ENCODE results near the gene ZDHHC19.

ZDHHC19 gene

DNA sequence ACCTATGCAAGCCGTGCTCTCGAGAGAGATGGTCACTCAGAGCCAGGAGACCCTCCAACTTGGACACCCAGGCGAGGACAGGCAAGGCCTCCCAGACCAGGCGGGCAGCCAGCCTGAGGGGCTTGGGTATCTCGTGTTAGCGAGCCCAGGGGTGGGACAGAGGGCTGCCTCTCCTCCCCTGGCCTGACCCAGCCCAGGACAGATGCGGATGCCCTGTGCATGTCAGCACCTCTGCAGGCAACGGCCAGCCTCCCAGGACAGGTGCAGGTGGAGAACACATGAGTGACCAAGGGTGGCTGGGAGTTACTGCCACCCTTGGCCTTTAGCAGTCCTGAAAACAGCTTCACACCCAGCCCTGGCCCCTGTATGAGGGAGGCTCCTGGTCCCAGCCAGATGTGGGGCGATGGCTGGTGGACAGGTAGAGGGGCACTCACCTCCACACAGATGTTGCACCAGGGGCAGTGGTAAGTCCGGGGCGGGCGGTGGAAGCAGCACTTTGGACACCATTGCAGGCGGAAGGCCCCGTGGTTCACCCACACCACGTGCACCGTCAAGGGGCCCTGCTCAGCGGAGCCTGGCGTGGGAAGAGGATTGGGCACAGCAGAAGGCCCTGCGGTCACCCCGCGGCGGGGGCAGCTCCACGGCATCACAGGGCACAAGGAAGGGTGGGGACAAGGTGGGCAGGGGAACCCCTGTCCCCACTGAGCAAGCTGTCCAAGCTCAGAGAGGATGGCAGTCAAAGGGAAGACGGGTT lies 2.1 kb downstream of the ZDHHC19 start:
- H3K9me2 ChIP-seq (ENCODE audit: low read depth, low read length) = no peaks in the 10 kb centered on the region
- no peaks in the 10 kb centered on the region for H3F3A ChIP-seq (ENCODE audit: insufficient read depth, low read length)
- H3K4me2 ChIP-seq (ENCODE audit: low read length) = no peak overlapping the region
- no peaks in the 10 kb centered on the region for H3K36me3 ChIP-seq (ENCODE audit: insufficient read depth, low read length)
- H3K9me3 ChIP-seq (ENCODE audit: low read length) = no peaks in the 10 kb centered on the region
- no peaks in the 10 kb centered on the region for H3K79me2 ChIP-seq (ENCODE audit: insufficient read depth, low read length)
- no peak overlapping the region for H3K4me3 ChIP-seq (ENCODE audit: low read depth, low read length, poor library complexity, severe bottlenecking)
- no peaks in the 10 kb centered on the region; the same call in 1 of the 2 replicates for H3K27me3 ChIP-seq (ENCODE audit: insufficient read depth, low read length)
- no peak overlapping the region for H2AFZ ChIP-seq (ENCODE audit: low read length)
- TF ChIP-seq EZH2 (IDR thresholded peaks at IDR 0.05; ENCODE audit: borderline replicate concordance, low read length) = no peak
- TF ChIP-seq, protein P1, sequence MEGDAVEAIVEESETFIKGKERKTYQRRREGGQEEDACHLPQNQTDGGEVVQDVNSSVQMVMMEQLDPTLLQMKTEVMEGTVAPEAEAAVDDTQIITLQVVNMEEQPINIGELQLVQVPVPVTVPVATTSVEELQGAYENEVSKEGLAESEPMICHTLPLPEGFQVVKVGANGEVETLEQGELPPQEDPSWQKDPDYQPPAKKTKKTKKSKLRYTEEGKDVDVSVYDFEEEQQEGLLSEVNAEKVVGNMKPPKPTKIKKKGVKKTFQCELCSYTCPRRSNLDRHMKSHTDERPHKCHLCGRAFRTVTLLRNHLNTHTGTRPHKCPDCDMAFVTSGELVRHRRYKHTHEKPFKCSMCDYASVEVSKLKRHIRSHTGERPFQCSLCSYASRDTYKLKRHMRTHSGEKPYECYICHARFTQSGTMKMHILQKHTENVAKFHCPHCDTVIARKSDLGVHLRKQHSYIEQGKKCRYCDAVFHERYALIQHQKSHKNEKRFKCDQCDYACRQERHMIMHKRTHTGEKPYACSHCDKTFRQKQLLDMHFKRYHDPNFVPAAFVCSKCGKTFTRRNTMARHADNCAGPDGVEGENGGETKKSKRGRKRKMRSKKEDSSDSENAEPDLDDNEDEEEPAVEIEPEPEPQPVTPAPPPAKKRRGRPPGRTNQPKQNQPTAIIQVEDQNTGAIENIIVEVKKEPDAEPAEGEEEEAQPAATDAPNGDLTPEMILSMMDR (IDR thresholded peaks at IDR 0.05; ENCODE audit: low read length) = no peak
- no peaks in the 10 kb centered on the region for H4K20me1 ChIP-seq (ENCODE audit: insufficient read depth, low read length)
- peaks cover 7% of the 10 kb centered on the region for H3K4me1 ChIP-seq (ENCODE audit: insufficient read depth, low read length, severe bottlenecking)
- no peak overlapping the region for H3K27ac ChIP-seq (ENCODE audit: low read depth, low read length, poor library complexity, severe bottlenecking)
- no peak overlapping the region for H3K9ac ChIP-seq (ENCODE audit: low read length)

DNA sequence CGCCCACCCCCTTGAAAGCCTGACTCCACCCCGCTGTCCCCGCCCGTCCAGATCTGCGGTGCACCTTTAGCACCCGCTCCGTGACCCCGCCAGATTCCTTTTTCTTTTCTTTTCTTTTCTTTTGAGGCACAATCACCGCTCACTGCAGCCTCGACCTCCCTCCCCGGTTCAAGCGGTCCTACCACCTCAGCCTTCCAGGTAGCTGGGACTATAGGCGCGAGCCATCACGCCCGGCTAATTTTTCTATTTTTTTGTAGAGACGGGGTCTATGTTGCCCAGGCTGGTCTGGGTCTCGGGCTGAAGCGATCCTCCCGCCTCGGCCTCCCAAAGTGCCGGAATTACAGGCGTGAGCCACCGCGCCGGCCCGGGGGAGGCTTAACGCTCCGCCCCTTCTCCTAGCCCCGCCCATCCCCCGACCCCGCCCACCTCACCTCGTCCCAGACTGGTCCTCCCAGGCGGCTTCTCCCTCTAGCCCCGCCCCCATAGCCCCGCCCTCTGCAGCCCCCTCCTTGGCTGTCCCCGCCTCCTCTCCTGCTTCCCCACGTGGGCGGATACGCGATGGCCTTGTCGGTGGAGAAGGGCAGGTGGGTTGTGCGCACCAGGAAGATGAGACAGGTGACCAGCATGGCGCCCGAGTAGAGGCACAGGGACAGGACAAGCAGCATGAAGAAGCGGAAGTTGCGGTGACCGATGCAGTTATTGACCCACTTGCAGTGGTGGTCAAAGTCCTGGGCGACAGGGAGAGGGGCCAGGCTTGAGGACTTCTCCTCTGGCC lies 3.2 kb downstream of the ZDHHC19 start:
- Histone ChIP-seq H3K27ac (ENCODE audit: low read depth, low read length, poor library complexity, severe bottlenecking) (no peak overlapping the region), H3K4me3 (ENCODE audit: low read depth, low read length, poor library complexity, severe bottlenecking) (peak overlapping the region; percentile 57)
- TF ChIP-seq, protein P1 (IDR thresholded peaks at IDR 0.05; ENCODE audit: low read length) = no peak
- no peak for TF ChIP-seq EZH2 (IDR thresholded peaks at IDR 0.05; ENCODE audit: borderline replicate concordance, low read length)

GRCh38 chr3:196207159-196207832 lies 3.9 kb downstream of the ZDHHC19 start:
- H3K9me3 ChIP-seq (ENCODE audit: low read length) = no peaks in the 10 kb centered on the region
- H3K4me3 ChIP-seq (ENCODE audit: low read depth, low read length, poor library complexity, severe bottlenecking) = peak overlapping the region; percentile 57
- no peak overlapping the region; the same call in 1 of the 2 replicates for H3K4me2 ChIP-seq (ENCODE audit: low read length)
- H3K79me2 ChIP-seq (ENCODE audit: insufficient read depth, low read length) = no peaks in the 10 kb centered on the region
- H3K4me1 ChIP-seq (ENCODE audit: insufficient read depth, low read length, severe bottlenecking) = peaks cover 14% of the 10 kb centered on the region
- no peak overlapping the region for H2AFZ ChIP-seq (ENCODE audit: low read length)
- H3K9me2 ChIP-seq (ENCODE audit: low read depth, low read length) = no peaks in the 10 kb centered on the region
- no peaks in the 10 kb centered on the region for H3K36me3 ChIP-seq (ENCODE audit: insufficient read depth, low read length)
- H3F3A ChIP-seq (ENCODE audit: insufficient read depth, low read length) = no peaks in the 10 kb centered on the region
- TF ChIP-seq EZH2 (IDR thresholded peaks at IDR 0.05; ENCODE audit: borderline replicate concordance, low read length) = no peak
- TF ChIP-seq, protein P1 (IDR thresholded peaks at IDR 0.05; ENCODE audit: low read length) = no peak
- no peaks in the 10 kb centered on the region for H4K20me1 ChIP-seq (ENCODE audit: insufficient read depth, low read length)
- H3K9ac ChIP-seq (ENCODE audit: low read length) = no peak overlapping the region
- H3K27me3 ChIP-seq (ENCODE audit: insufficient read depth, low read length) = peaks cover 7% of the 10 kb centered on the region
- no peak overlapping the region for H3K27ac ChIP-seq (ENCODE audit: low read depth, low read length, poor library complexity, severe bottlenecking)

More for the DNA sequence above, 3.2 kb downstream of the ZDHHC19 start:
- Histone ChIP-seq H3K36me3 (ENCODE audit: insufficient read depth, low read length) (no peaks in the 10 kb centered on the region), H3K9ac (ENCODE audit: low read length) (no peak overlapping the region), H3K9me2 (ENCODE audit: low read depth, low read length) (no peaks in the 10 kb centered on the region), H3K9me3 (ENCODE audit: low read length) (no peaks in the 10 kb centered on the region), H3K4me1 (ENCODE audit: insufficient read depth, low read length, severe bottlenecking) (peaks cover 7% of the 10 kb centered on the region), H3K79me2 (ENCODE audit: insufficient read depth, low read length) (no peaks in the 10 kb centered on the region), H2AFZ (ENCODE audit: low read length) (no peak overlapping the region), H3K27me3 (ENCODE audit: insufficient read depth, low read length) (peaks cover 5% of the 10 kb centered on the region; the same call in 1 of the 2 replicates), H3F3A (ENCODE audit: insufficient read depth, low read length) (no peaks in the 10 kb centered on the region), H4K20me1 (ENCODE audit: insufficient read depth, low read length) (no peaks in the 10 kb centered on the region), H3K4me2 (ENCODE audit: low read length) (peak overlapping the region; percentile 60)

Data from OCI-LY1 (cell line).